ENCODE measurements around the gene CACNA1B.

CACNA1B gene

DNA sequence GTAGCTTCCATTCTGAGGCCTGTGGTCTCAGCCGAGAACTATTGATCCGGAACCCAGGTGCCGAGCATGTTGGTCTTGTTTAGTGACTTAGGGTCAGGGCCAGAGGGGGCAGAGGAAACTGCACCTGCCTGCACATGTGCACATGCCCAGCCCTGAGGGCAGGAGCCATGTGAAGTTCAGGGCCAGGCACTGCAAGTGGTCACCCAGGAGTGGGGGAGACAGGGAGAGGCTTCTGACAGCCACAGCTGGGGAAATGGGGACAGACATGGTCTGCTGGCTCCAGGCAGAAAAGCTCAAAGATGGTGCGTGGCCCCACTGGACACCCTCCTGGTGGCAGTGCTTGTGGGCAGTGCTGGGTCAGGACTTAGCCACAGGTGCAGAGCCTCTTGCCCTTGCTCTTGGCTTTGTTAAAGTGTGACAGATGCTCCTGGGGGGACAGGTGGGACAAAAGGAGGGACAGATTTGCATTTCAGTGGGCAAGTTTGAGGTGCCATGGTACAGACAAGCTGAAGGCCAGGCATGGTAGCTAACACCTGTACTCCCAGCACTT, 134.4 kb downstream of the CACNA1B start:
- DNase-seq (ENCODE audit: low read depth) = no peak
- TF ChIP-seq, protein P1, sequence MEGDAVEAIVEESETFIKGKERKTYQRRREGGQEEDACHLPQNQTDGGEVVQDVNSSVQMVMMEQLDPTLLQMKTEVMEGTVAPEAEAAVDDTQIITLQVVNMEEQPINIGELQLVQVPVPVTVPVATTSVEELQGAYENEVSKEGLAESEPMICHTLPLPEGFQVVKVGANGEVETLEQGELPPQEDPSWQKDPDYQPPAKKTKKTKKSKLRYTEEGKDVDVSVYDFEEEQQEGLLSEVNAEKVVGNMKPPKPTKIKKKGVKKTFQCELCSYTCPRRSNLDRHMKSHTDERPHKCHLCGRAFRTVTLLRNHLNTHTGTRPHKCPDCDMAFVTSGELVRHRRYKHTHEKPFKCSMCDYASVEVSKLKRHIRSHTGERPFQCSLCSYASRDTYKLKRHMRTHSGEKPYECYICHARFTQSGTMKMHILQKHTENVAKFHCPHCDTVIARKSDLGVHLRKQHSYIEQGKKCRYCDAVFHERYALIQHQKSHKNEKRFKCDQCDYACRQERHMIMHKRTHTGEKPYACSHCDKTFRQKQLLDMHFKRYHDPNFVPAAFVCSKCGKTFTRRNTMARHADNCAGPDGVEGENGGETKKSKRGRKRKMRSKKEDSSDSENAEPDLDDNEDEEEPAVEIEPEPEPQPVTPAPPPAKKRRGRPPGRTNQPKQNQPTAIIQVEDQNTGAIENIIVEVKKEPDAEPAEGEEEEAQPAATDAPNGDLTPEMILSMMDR (conservative IDR thresholded peaks at IDR 0.05; ENCODE audit: low read length) = no peak
- H3K4me3 ChIP-seq (ENCODE audit: low read length) = no peak overlapping the region

DNA sequence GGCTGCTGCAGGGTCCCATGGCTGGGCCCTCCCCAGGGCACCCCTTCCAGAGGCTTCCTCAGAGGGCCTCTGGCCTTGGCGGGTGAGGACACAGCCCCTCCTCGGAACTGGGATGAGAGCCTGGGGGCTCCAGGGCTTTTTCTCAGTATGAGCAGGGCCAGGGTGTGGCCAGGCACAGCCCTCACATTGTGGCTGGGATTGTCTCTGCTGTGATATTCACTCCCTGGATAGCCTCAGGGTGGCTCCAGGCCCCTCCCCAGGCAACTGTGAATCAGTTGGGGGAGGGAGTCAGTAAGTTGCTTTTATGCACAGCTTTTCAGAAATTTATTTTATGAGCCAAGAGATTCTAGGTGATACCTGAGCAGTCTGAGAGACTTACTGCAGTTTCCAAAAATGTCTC, 135.7 kb downstream of the CACNA1B start:
- H3K4me3 ChIP-seq (ENCODE audit: low read length) = no peak overlapping the region

DNA sequence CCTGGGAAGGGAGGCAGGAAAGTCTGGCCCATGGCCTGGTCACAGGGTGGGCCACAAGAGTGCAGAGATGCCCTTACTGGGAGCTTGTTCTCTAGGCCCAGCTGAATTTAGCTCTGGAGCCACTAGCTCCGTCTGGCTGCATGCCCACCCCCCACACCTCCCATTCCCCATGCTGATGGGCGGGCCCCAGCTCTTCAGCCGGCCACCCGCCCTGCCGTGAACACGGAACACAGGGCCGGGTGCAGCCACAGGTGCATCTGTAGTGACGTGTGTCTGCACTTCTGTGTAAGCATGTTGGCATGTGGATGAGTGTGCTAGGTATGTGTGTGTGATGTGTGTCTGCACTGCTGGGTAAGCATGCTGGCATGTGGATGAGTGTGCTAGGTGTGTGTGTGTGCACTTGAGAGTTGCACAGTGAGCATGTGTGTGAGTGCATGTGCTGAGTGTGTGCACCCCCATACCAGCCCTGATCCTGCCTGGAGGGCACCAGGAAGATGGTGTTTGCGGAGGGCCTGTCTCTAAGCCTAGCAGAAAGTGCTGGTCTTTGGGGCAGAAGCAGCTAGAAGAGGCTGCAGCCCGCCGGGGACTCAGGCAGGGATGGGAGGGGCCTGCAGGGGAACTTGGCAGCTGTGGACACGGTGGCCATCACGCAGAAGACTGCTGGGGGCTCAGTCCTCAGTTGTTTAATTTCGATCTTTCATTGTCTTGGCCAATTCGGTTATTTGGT, 136.4 kb downstream of the CACNA1B start:
- no peak for DNase-seq (ENCODE audit: low read depth)
- H3K4me3 ChIP-seq (ENCODE audit: low read length) = no peak overlapping the region
- TF ChIP-seq, protein P1 (conservative IDR thresholded peaks at IDR 0.05; ENCODE audit: low read length) = no peak

More for the DNA sequence above, 135.7 kb downstream of the CACNA1B start:
- DNase-seq (ENCODE audit: low read depth) = no peak
- TF ChIP-seq, protein P1 (conservative IDR thresholded peaks at IDR 0.05; ENCODE audit: low read length) = no peak

DNA sequence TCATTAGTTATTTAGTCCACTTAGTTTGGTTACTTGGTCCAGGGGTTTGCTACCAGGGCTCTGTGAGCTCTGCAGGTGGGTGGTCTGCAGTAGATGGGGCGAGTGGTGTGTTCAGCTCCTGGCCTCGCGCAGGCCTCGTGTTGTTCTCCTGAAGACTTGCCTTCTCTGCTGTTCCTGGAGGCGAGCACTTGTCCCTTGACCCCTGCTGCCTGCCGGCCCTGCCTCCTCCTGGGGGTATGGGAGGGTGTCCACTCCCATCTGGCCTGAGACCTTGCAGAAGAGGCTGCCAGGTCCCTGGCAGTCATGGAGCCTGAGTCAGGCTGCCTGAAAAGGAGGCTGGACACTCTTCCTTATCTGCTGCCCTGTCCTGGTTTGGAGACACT, 137.0 kb downstream of the CACNA1B start:
- DNase-seq (ENCODE audit: low read depth) = no peak
- no peak overlapping the region for H3K4me3 ChIP-seq (ENCODE audit: low read length)
- TF ChIP-seq, protein P1 (conservative IDR thresholded peaks at IDR 0.05; ENCODE audit: low read length) = no peak

DNA sequence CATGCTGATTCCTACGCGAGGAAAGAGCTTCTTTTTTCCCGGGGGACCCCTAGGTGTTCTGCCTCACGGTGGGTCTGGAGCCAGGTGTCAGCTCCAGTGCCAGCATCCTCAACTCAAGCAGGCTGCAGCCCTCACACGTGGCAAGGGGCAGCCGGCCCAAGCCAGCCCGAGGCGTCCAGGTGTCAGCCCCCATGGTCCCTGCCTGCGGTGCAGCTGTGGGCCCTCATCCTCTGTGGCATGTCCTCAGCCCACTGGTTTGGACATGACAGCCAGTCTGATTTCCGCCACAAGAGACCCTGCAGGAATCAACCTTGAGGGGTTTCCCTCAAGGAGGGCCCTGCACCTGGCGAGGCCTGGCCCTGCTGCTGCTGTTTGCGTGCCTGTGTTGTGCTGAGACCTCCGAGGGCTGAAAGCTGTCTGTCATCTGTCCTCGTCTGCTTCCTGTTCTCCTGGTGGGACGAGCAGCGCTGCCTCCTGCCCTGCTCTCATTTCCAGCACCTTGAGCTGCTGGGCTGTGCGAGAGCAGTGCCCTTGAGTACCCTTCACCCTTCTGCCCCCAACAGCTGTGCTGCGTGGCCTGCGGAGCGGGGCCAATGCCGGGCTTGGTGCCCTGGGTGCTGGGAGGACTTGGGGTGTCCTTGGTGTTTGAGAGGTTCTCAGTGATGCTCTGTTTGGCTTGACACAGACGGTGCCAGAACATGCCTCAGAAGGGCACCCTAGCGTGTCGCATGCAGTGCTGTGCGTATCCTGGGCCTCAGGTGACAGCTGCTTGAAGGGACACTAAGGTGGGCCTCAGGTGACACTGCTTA, 137.6 kb downstream of the CACNA1B start:
- no peak for DNase-seq (ENCODE audit: low read depth)
- TF ChIP-seq, protein P1 (conservative IDR thresholded peaks at IDR 0.05; ENCODE audit: low read length) = no peak
- H3K4me3 ChIP-seq (ENCODE audit: low read length) = no peak overlapping the region

DNA sequence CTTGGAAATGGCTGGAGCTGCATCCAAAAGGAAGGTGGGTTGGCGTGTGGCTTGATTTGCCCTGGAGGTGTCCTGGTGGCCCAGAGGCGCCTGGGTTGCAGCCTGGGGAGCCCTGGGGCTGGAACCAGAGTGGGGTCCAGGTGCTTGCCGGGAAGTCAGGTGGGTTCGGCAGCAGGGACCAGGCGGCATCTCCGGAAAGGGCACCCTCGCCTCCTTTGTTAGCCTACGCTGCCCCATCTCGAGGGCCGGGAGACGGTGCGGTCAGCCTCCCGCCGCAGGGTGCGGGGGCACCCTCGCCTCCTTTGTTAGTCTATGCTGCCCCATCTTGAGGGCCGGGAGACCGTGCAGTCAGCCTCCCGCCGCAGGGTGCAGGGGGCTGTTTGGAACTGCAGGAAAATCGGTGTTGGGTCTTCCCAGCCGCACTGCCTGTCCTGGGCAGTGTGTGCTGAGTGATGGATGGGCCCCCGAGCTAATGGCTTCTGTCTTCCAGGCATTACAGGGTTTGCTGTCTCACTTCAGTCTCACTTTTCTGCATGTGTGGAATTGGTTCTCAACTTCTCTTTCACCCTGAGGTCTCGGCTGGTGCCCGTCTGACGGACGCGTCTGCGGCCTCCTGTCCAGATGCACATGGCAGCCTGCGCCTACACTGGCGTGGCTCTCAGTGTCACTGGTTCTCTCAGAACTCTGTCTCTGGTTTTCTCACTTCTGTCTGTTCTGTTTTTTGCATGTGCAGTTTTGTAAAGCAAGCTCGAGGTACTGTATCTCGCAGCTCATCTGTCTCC, 139.0 kb downstream of the CACNA1B start:
- TF ChIP-seq, protein P1 (conservative IDR thresholded peaks at IDR 0.05; ENCODE audit: low read length) = no peak
- no peak overlapping the region for H3K4me3 ChIP-seq (ENCODE audit: low read length)
- DNase-seq (ENCODE audit: low read depth) = no peak

Measured in AG10803 (cell line).